H9 (cell line): ENCODE results near the gene PCGF2. TPM values are rescaled to one million over a fixed set of nuclear protein-coding genes. Genes with fewer than 3 reads are reported as not detected.

ENCODE experiments used
- DNase-seq: peaks from one replicate; pipeline ENCODE4 v3.0.0-alpha.2; 2017
- H2AFZ ChIP-seq: one replicate; pipeline ENCODE4 v1.6.1; 2013; ENCODE audit warnings: mild to moderate bottlenecking, low read length, control low read depth, moderate library complexity
- H2AK5ac ChIP-seq: 2 replicates; pipeline ENCODE4 v1.6.1; 2013; ENCODE audit warnings: low read length, control low read depth, mixed read lengths; ENCODE audit not compliant: insufficient read length
- H2BK120ac ChIP-seq: one replicate; pipeline ENCODE4 v1.6.1; 2013; ENCODE audit warnings: low read depth, mild to moderate bottlenecking, low read length, control low read depth, inconsistent platforms; ENCODE audit not compliant: poor library complexity, severe bottlenecking
- H2BK12ac ChIP-seq: 2 replicates; pipeline ENCODE4 v1.6.1; 2013; ENCODE audit warnings: low read length, control low read depth, mixed read lengths, low read depth; ENCODE audit not compliant: insufficient read length
- H2BK15ac ChIP-seq: 2 replicates; pipeline ENCODE4 v1.6.1; 2013; ENCODE audit warnings: low read depth, low read length, control low read depth
- H2BK20ac ChIP-seq: one replicate; pipeline ENCODE4 v1.6.1; 2013; ENCODE audit warnings: low read depth, mild to moderate bottlenecking, low read length, control low read depth, inconsistent platforms; ENCODE audit not compliant: poor library complexity, severe bottlenecking
- H2BK5ac ChIP-seq: 2 replicates; pipeline ENCODE4 v1.6.1; 2013; ENCODE audit warnings: low read length, control low read depth, mixed read lengths; ENCODE audit not compliant: insufficient read length
- H3K14ac ChIP-seq: 2 replicates; pipeline ENCODE4 v1.6.1; 2013; ENCODE audit warnings: low read length, control low read depth; ENCODE audit not compliant: insufficient read depth
- H3K18ac ChIP-seq: 2 replicates; pipeline ENCODE4 v1.6.1; 2013; ENCODE audit warnings: low read depth, mild to moderate bottlenecking, mixed read lengths, low read length, control low read depth; ENCODE audit not compliant: insufficient read length
- H3K23ac ChIP-seq: 2 replicates; pipeline ENCODE4 v1.6.1; 2013; ENCODE audit warnings: low read length, control low read depth, mixed read lengths, low read depth; ENCODE audit not compliant: insufficient read length
- H3K23me2 ChIP-seq: 2 replicates; pipeline ENCODE4 v1.6.1; 2013; ENCODE audit warnings: low read depth, mild to moderate bottlenecking, mixed read lengths, low read length, control low read depth; ENCODE audit not compliant: insufficient read length, poor library complexity, severe bottlenecking
- H3K27ac ChIP-seq: 2 replicates; pipeline ENCODE4 v1.5.1; 2013; ENCODE audit warnings: low read length, control low read depth, mixed read lengths, low read depth; ENCODE audit not compliant: insufficient read length
- H3K27me3 ChIP-seq: 2 replicates; pipeline ENCODE4 v1.6.1; 2013; ENCODE audit warnings: low read length, control low read depth, inconsistent platforms; ENCODE audit not compliant: insufficient read depth
- H3K4ac ChIP-seq: 2 replicates; pipeline ENCODE4 v1.6.1; 2013; ENCODE audit warnings: low read depth, mild to moderate bottlenecking, control low read depth, inconsistent platforms, low read length, moderate library complexity
- H3K4me1 ChIP-seq: 2 replicates; pipeline ENCODE4 v1.6.1; 2013; ENCODE audit warnings: low read length, control low read depth, inconsistent platforms; ENCODE audit not compliant: insufficient read depth
- H3K4me2 ChIP-seq: 2 replicates; pipeline ENCODE4 v1.6.1; 2013; ENCODE audit warnings: low read length, control low read depth, mixed read lengths; ENCODE audit not compliant: insufficient read length, insufficient read depth
- H3K56ac ChIP-seq: 2 replicates; pipeline ENCODE4 v1.6.1; 2013; ENCODE audit warnings: low read depth, mild to moderate bottlenecking, mixed read lengths, low read length, control low read depth; ENCODE audit not compliant: insufficient read length
- H3K79me1 ChIP-seq: 2 replicates; pipeline ENCODE4 v1.6.1; 2013; ENCODE audit warnings: low read depth, mild to moderate bottlenecking, moderate library complexity, low read length, control low read depth, inconsistent platforms; ENCODE audit not compliant: insufficient read depth, poor library complexity, severe bottlenecking
- H3K79me2 ChIP-seq: 2 replicates; pipeline ENCODE4 v1.6.1; 2013; ENCODE audit warnings: low read length, control low read depth, inconsistent platforms; ENCODE audit not compliant: insufficient read depth
- H3K9ac ChIP-seq: 2 replicates; pipeline ENCODE4 v1.6.1; 2013; ENCODE audit warnings: low read length, control low read depth, mixed read lengths; ENCODE audit not compliant: insufficient read length; ENCODE audit errors: extremely low read depth
- H3K9me3 ChIP-seq: one replicate; pipeline ENCODE4 v1.6.1; 2013; ENCODE audit warnings: low read depth, low read length, inconsistent platforms; ENCODE audit not compliant: control insufficient read depth
- H3T11ph ChIP-seq: one replicate; pipeline ENCODE4 v1.6.1; 2013; ENCODE audit warnings: mild to moderate bottlenecking, low read length, control low read depth, inconsistent platforms
- H4K20me1 ChIP-seq: one replicate; pipeline ENCODE4 v1.6.1; 2013; ENCODE audit not compliant: control insufficient read depth, insufficient read length, insufficient read depth
- H4K5ac ChIP-seq: 2 replicates; pipeline ENCODE4 v1.6.1; 2013; ENCODE audit warnings: low read depth, mild to moderate bottlenecking, mixed read lengths, low read length, control low read depth; ENCODE audit not compliant: insufficient read length
- H4K8ac ChIP-seq: replicated peaks from 2 replicates; pipeline ENCODE4 v1.6.1; 2013; ENCODE audit warnings: low read length, control low read depth, mixed read lengths, low read depth; ENCODE audit not compliant: insufficient read length
- H4K91ac ChIP-seq: 2 replicates; pipeline ENCODE4 v1.6.1; 2013; ENCODE audit warnings: low read depth, mild to moderate bottlenecking, moderate library complexity, mixed read lengths, low read length, control low read depth; ENCODE audit not compliant: insufficient read length
- H3K27ac Mint-ChIP-seq, 3 experiments: 2 replicates in 2 of 3; 3 replicates in 1 of 3; pipeline ENCODE4 v1.8.0; 2020 to 2021; ENCODE audit warnings: mixed read lengths in 3 of 3, mild to moderate bottlenecking in 1 of 3, moderate library complexity in 1 of 3
- H3K27me3 Mint-ChIP-seq: 2 replicates; pipeline ENCODE4 v1.8.0; 2021; ENCODE audit warnings: low read depth, mild to moderate bottlenecking, moderate library complexity, mixed read lengths
- H3K36me3 Mint-ChIP-seq, 3 experiments: 2 replicates in 2 of 3; 3 replicates in 1 of 3; pipeline ENCODE4 v1.8.0; 2020 to 2021; ENCODE audit warnings: low read depth in 3 of 3, mixed read lengths in 3 of 3; ENCODE audit not compliant: insufficient read depth in 1 of 3
- H3K4me1 Mint-ChIP-seq, 2 experiments: 2 replicates each; pipeline ENCODE4 v1.8.0; 2020; ENCODE audit warnings: mixed read lengths in 2 of 2
- H3K4me3 Mint-ChIP-seq, 2 experiments: 2 replicates in 1 of 2; 3 replicates in 1 of 2; pipeline ENCODE4 v1.8.0; 2020 to 2021; ENCODE audit warnings: mild to moderate bottlenecking in 2 of 2, mixed read lengths in 2 of 2, moderate library complexity in 1 of 2
- H3K9me3 Mint-ChIP-seq, 2 experiments: 2 replicates in 1 of 2; 3 replicates in 1 of 2; pipeline ENCODE4 v1.8.0; 2020; ENCODE audit warnings: mild to moderate bottlenecking in 2 of 2, mixed read lengths in 2 of 2, moderate library complexity in 1 of 2
- WGBS: extraction: QIAGEN DNeasy Blood & Tissue Kit; methylation state at CpG from one replicate; pipeline ENCODE4 v1.1.7; 2013; ENCODE audit warnings: missing lambda C conversion rate, low lambda C conversion rate, mixed read lengths; ENCODE audit not compliant: insufficient read length; ENCODE audit errors: extremely low coverage; 5-methylcytosine and 5-hydroxymethylcytosine counted together
- total RNA-seq: library from RNA; stranded (reverse); gene quantifications from 2 replicates; pipeline ENCODE4 v1.2.1, GENCODE V29; 2021
- TF ChIP-seq, protein P1 (sequence below): fragments of 200-600 bp; sonication (generic); conservative IDR thresholded peaks from 3 replicates; pipeline ENCODE4 v1.8.0; 2021; ENCODE audit warnings: antibody characterized with exemption, mild to moderate bottlenecking

Gene PCGF2
- total RNA-seq, 1 experiment from 2014 or later = 106 TPM

GRCh38 chr17:38749223-38750043 is 1.3 kb upstream of the PCGF2 start:
- Histone ChIP-seq H2BK15ac (no peak overlapping the region), H3K4me1 (peaks cover 3% of the 10 kb centered on the region; the same call in 1 of the 2 replicates), H2BK12ac (no peak overlapping the region), H3K18ac (no peak overlapping the region), H4K91ac (no peak overlapping the region), H3K4ac (no peak overlapping the region), H2AK5ac (no peak overlapping the region), H3K4me2 (peak overlapping the region; percentile 98), H3K14ac (peak overlapping the region; percentile 26; the same call in 1 of the 2 replicates), H3K27me3 (no peaks in the 10 kb centered on the region), H2AFZ (no peak overlapping the region), H3K23me2 (peaks cover 37% of the 10 kb centered on the region), H3K23ac (no peak overlapping the region), H4K20me1 (no peaks in the 10 kb centered on the region), H2BK5ac (no peak overlapping the region), H3K56ac (no peak overlapping the region), H3K27ac (no peak overlapping the region), H3K9me3 (no peaks in the 10 kb centered on the region), H2BK20ac (no peak overlapping the region), H3T11ph (no peak overlapping the region), H3K9ac (peak overlapping the region; percentile 55), H3K79me1 (no peaks in the 10 kb centered on the region), H4K8ac (no peak overlapping the region), H3K79me2 (peaks cover 26% of the 10 kb centered on the region), H2BK120ac (no peak overlapping the region), H4K5ac (no peak overlapping the region)
- Mint-ChIP-seq H3K9me3 (peaks cover 0 to 3% of the 10 kb centered on the region in 2 experiments; a peak in 2 of 5 replicates), H3K4me1 (peaks cover 39 to 45% of the 10 kb centered on the region in 2 experiments), H3K36me3 (peaks cover 5 to 19% (median 12%) of the 10 kb centered on the region in 3 experiments), H3K27me3 (peaks cover 11% of the 10 kb centered on the region), H3K27ac (peak overlapping the region in 2 of 3 experiments; percentile 55 to 91; a peak in 3 of 7 replicates), H3K4me3 (peak overlapping the region; percentile 97)
- peak; percentile 93 for DNase-seq
- no CpG with 5 or more reads among the region's 79 CpGs for WGBS
- TF ChIP-seq, protein P1, sequence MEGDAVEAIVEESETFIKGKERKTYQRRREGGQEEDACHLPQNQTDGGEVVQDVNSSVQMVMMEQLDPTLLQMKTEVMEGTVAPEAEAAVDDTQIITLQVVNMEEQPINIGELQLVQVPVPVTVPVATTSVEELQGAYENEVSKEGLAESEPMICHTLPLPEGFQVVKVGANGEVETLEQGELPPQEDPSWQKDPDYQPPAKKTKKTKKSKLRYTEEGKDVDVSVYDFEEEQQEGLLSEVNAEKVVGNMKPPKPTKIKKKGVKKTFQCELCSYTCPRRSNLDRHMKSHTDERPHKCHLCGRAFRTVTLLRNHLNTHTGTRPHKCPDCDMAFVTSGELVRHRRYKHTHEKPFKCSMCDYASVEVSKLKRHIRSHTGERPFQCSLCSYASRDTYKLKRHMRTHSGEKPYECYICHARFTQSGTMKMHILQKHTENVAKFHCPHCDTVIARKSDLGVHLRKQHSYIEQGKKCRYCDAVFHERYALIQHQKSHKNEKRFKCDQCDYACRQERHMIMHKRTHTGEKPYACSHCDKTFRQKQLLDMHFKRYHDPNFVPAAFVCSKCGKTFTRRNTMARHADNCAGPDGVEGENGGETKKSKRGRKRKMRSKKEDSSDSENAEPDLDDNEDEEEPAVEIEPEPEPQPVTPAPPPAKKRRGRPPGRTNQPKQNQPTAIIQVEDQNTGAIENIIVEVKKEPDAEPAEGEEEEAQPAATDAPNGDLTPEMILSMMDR = no peak
